GM23338 (cell line): ENCODE data around the gene PLEKHD1.
"Not testable (repeated sequence)": the region's sequence is repeated elsewhere in the genome, so short reads cannot be mapped to it uniquely, and the experiment has no call there.

Experiments used
- CREB1 ChIP-seq: fragments of 250-450 bp; sonication (Bioruptor Pico); IDR thresholded peaks from 2 replicates; pipeline ENCODE4 v1.5.0; 2020; ENCODE audit warnings: low read depth, mild to moderate bottlenecking, moderate library complexity
- EZH2 ChIP-seq: fragments of 200-600 bp; sonication (generic); IDR thresholded peaks from one replicate; pipeline ENCODE4 v1.8.0; 2017; ENCODE audit warnings: antibody characterized with exemption, mild to moderate bottlenecking, low read depth; ENCODE audit not compliant: unreplicated experiment
- EZH2phosphoT487 ChIP-seq: fragments of 200-600 bp; sonication (generic); IDR thresholded peaks from one replicate; pipeline ENCODE4 v1.8.1; 2018; ENCODE audit warnings: antibody characterized with exemption; ENCODE audit not compliant: unreplicated experiment
- JUNB ChIP-seq: IDR thresholded peaks from one replicate; pipeline ENCODE4 v1.6.1; 2016; ENCODE audit warnings: antibody characterized with exemption; ENCODE audit not compliant: unreplicated experiment
- NANOG ChIP-seq: IDR thresholded peaks from 2 replicates; pipeline ENCODE4 v1.6.1; 2016; ENCODE audit warnings: antibody characterized with exemption, borderline replicate concordance
- POLR2AphosphoS5 ChIP-seq: IDR thresholded peaks from 2 replicates; pipeline ENCODE4 v1.6.1; 2016; ENCODE audit warnings: antibody characterized with exemption, low read depth
- STAT1 ChIP-seq: IDR thresholded peaks from one replicate; pipeline ENCODE4 v1.6.1; 2016; ENCODE audit warnings: antibody characterized with exemption; ENCODE audit not compliant: unreplicated experiment
- ZNF114 ChIP-seq: fragments of 250-450 bp; sonication (Bioruptor Pico); IDR thresholded peaks from 2 replicates; pipeline ENCODE4 v1.5.0; 2020; ENCODE audit warnings: mild to moderate bottlenecking, moderate library complexity
- ZNF331 ChIP-seq: fragments of 250-450 bp; sonication (Bioruptor Pico); IDR thresholded peaks from 2 replicates; pipeline ENCODE4 v1.5.0; 2020; ENCODE audit warnings: low read depth, mild to moderate bottlenecking, moderate library complexity
- TF ChIP-seq, protein P1 (sequence below), 2 experiments: fragments of 200-600 bp in 1 of 2; sonication (generic) in 1 of 2; conservative IDR thresholded peaks; 2 replicates each; pipeline versions ENCODE4 v1.5.1 to v1.6.1; 2016 to 2017; ENCODE audit warnings: antibody characterized with exemption in 2 of 2, low read depth in 2 of 2, mild to moderate bottlenecking in 2 of 2, moderate library complexity in 1 of 2
- TF ChIP-seq, protein P2 (sequence below): IDR thresholded peaks from 2 replicates; pipeline ENCODE4 v1.6.1; 2016; ENCODE audit warnings: antibody characterized with exemption
- TF ChIP-seq, protein P3 (sequence below): IDR thresholded peaks from one replicate; pipeline ENCODE4 v1.6.1; 2018; ENCODE audit warnings: antibody characterized with exemption; ENCODE audit not compliant: unreplicated experiment

DNA sequence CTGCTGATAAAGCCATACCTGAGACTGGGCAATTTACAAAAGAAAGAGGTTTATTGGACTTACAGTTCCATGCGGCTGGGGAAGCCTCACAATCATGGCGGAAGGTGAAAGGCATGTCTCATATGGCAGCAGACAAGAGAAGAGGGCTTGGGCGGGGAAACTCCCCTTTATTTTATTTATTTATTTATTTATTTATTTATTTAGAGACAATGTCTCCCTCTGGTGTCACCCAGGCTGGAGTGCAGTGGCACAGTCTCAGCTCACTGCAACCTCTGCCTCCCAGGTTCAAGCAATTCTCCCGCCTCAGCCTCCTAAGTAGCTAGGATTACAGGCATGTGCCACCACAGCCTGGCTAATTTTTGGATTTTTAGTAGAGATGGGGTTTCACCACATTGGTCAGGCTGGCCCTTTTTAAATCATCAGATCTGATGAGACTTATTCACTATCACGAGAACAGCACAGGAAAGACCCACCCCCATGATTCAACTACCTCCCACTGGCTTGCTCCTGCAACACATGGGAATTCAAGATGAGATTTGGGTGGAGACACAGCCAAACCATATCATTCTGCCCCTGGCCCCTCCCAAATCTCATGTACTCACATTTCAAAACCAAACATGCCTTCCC, 7.6 kb upstream of the PLEKHD1 start:
- TF ChIP-seq, protein P1, sequence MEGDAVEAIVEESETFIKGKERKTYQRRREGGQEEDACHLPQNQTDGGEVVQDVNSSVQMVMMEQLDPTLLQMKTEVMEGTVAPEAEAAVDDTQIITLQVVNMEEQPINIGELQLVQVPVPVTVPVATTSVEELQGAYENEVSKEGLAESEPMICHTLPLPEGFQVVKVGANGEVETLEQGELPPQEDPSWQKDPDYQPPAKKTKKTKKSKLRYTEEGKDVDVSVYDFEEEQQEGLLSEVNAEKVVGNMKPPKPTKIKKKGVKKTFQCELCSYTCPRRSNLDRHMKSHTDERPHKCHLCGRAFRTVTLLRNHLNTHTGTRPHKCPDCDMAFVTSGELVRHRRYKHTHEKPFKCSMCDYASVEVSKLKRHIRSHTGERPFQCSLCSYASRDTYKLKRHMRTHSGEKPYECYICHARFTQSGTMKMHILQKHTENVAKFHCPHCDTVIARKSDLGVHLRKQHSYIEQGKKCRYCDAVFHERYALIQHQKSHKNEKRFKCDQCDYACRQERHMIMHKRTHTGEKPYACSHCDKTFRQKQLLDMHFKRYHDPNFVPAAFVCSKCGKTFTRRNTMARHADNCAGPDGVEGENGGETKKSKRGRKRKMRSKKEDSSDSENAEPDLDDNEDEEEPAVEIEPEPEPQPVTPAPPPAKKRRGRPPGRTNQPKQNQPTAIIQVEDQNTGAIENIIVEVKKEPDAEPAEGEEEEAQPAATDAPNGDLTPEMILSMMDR (conservative IDR thresholded peaks at IDR 0.05; ENCODE audit: low read depth in 2 of 2): not testable (repeated sequence)
- TF ChIP-seq JUNB; ZNF114 (CRISPR knock-in tag); EZH2; EZH2phosphoT487; POLR2AphosphoS5; STAT1; ZNF331 (CRISPR knock-in tag); CREB1 (CRISPR knock-in tag); NANOG: not testable (repeated sequence)
- TF ChIP-seq, protein P2, sequence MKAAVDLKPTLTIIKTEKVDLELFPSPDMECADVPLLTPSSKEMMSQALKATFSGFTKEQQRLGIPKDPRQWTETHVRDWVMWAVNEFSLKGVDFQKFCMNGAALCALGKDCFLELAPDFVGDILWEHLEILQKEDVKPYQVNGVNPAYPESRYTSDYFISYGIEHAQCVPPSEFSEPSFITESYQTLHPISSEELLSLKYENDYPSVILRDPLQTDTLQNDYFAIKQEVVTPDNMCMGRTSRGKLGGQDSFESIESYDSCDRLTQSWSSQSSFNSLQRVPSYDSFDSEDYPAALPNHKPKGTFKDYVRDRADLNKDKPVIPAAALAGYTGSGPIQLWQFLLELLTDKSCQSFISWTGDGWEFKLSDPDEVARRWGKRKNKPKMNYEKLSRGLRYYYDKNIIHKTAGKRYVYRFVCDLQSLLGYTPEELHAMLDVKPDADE: not testable (repeated sequence)
- TF ChIP-seq, protein P3, sequence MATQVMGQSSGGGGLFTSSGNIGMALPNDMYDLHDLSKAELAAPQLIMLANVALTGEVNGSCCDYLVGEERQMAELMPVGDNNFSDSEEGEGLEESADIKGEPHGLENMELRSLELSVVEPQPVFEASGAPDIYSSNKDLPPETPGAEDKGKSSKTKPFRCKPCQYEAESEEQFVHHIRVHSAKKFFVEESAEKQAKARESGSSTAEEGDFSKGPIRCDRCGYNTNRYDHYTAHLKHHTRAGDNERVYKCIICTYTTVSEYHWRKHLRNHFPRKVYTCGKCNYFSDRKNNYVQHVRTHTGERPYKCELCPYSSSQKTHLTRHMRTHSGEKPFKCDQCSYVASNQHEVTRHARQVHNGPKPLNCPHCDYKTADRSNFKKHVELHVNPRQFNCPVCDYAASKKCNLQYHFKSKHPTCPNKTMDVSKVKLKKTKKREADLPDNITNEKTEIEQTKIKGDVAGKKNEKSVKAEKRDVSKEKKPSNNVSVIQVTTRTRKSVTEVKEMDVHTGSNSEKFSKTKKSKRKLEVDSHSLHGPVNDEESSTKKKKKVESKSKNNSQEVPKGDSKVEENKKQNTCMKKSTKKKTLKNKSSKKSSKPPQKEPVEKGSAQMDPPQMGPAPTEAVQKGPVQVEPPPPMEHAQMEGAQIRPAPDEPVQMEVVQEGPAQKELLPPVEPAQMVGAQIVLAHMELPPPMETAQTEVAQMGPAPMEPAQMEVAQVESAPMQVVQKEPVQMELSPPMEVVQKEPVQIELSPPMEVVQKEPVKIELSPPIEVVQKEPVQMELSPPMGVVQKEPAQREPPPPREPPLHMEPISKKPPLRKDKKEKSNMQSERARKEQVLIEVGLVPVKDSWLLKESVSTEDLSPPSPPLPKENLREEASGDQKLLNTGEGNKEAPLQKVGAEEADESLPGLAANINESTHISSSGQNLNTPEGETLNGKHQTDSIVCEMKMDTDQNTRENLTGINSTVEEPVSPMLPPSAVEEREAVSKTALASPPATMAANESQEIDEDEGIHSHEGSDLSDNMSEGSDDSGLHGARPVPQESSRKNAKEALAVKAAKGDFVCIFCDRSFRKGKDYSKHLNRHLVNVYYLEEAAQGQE: not testable (repeated sequence)
